WTC11 (cell line): ENCODE results near the gene CKM. TPM values are rescaled to one million over a fixed set of nuclear protein-coding genes. Genes with fewer than 3 reads are reported as not detected.

Source experiments
- ATAC-seq: fragments of 200-7000 bp; cut with Tn5 transposase; 2 replicates; pipeline ENCODE4 v1.10.0; 2021; ENCODE audit warnings: mild to moderate bottlenecking, moderate library complexity
- CTCF ChIA-PET: fragments of 300-600 bp; sonication (Branson Sonifier 250); formaldehyde crosslinking; loops from one replicate; lab custom pipeline; 2021; ENCODE audit warnings: antibody characterized with exemption; lab: Charles Lee
- POLR2A ChIA-PET: fragments of 350-600 bp; sonication (Branson Sonifier 250); formaldehyde crosslinking; loops from one replicate; lab custom pipeline; 2021; ENCODE audit warnings: antibody characterized with exemption; lab: Charles Lee
- DNase-seq: peaks from one replicate; pipeline ENCODE4 v3.0.0; 2021; ENCODE audit warnings: low spot score
- H3K27ac Mint-ChIP-seq: 2 replicates; pipeline ENCODE4 v1.8.0; 2021; ENCODE audit warnings: mixed read lengths
- H3K27me3 Mint-ChIP-seq: 2 replicates; pipeline ENCODE4 v1.8.0; 2021; ENCODE audit warnings: low read depth, mild to moderate bottlenecking, moderate library complexity, mixed read lengths
- H3K36me3 Mint-ChIP-seq: 2 replicates; pipeline ENCODE4 v1.8.0; 2021; ENCODE audit warnings: mixed read lengths
- H3K4me1 Mint-ChIP-seq: 2 replicates; pipeline ENCODE4 v1.8.0; 2022; ENCODE audit warnings: mixed read lengths
- H3K4me3 Mint-ChIP-seq: 2 replicates; pipeline ENCODE4 v1.8.0; 2021; ENCODE audit warnings: mild to moderate bottlenecking, moderate library complexity, mixed read lengths
- H3K9me3 Mint-ChIP-seq: 2 replicates; pipeline ENCODE4 v1.8.0; 2021; ENCODE audit warnings: mixed read lengths
- AR ChIP-seq: fragments of 250-450 bp; sonication (Bioruptor Pico); IDR thresholded peaks from 2 replicates; pipeline ENCODE4 v1.9.0; 2021; ENCODE audit warnings: mild to moderate bottlenecking
- ATF3 ChIP-seq: sonication (generic); formaldehyde crosslinking; conservative IDR thresholded peaks from 2 replicates; pipeline ENCODE4 v1.8.1; 2022; ENCODE audit warnings: mild to moderate bottlenecking, missing genetic modification reagents
- CTCF ChIP-seq: fragments of 200-600 bp; IDR thresholded peaks from 2 replicates; pipeline ENCODE4 v1.8.0; 2022; ENCODE audit warnings: antibody characterized with exemption
- E2F4 ChIP-seq: sonication (generic); formaldehyde crosslinking; IDR thresholded peaks from 2 replicates; pipeline ENCODE4 v1.8.1; 2022; ENCODE audit warnings: low read depth, mild to moderate bottlenecking, moderate library complexity, missing genetic modification reagents, borderline replicate concordance
- EMX1 ChIP-seq: fragments of 250-450 bp; sonication (Bioruptor Pico); IDR thresholded peaks from 2 replicates; pipeline ENCODE4 v1.8.0; 2021; ENCODE audit warnings: mild to moderate bottlenecking
- ERG ChIP-seq: fragments of 250-450 bp; sonication (Bioruptor Pico); IDR thresholded peaks from 2 replicates; pipeline ENCODE4 v1.8.0; 2021; ENCODE audit warnings: mild to moderate bottlenecking
- FOXJ3 ChIP-seq: sonication (generic); formaldehyde crosslinking; IDR thresholded peaks from 2 replicates; pipeline ENCODE4 v1.9.0; 2021; ENCODE audit warnings: missing genetic modification reagents, mild to moderate bottlenecking, borderline replicate concordance
- FOXP4 ChIP-seq: sonication (generic); formaldehyde crosslinking; IDR thresholded peaks from 2 replicates; pipeline ENCODE4 v1.8.0; 2022; ENCODE audit warnings: mild to moderate bottlenecking, missing genetic modification reagents
- HMGA2 ChIP-seq: fragments of 250-450 bp; sonication (Bioruptor Pico); IDR thresholded peaks from 2 replicates; pipeline ENCODE4 v1.4.0; 2021; ENCODE audit warnings: mild to moderate bottlenecking, moderate library complexity
- IRF2 ChIP-seq: sonication (generic); formaldehyde crosslinking; IDR thresholded peaks from 2 replicates; pipeline ENCODE4 v1.8.0; 2022; ENCODE audit warnings: low read depth, missing genetic modification reagents, borderline replicate concordance
- KAT7 ChIP-seq: sonication (generic); formaldehyde crosslinking; IDR thresholded peaks from 2 replicates; pipeline ENCODE4 v1.8.1; 2023; ENCODE audit warnings: missing genetic modification reagents, mild to moderate bottlenecking, borderline replicate concordance
- MAX ChIP-seq: sonication (generic); formaldehyde crosslinking; IDR thresholded peaks from 2 replicates; pipeline ENCODE4 v1.8.0; 2022; ENCODE audit warnings: mild to moderate bottlenecking, missing genetic modification reagents
- MLX ChIP-seq: sonication (generic); formaldehyde crosslinking; IDR thresholded peaks from 2 replicates; pipeline ENCODE4 v1.8.1; 2023; ENCODE audit warnings: mild to moderate bottlenecking, missing genetic modification reagents, moderate library complexity
- NFATC4 ChIP-seq: fragments of 250-450 bp; sonication (Bioruptor Pico); IDR thresholded peaks from 2 replicates; pipeline ENCODE4 v1.9.0; 2021; ENCODE audit warnings: mild to moderate bottlenecking
- NFYB ChIP-seq: sonication (generic); formaldehyde crosslinking; conservative IDR thresholded peaks from 2 replicates; pipeline ENCODE4 v1.8.0; 2022; ENCODE audit warnings: low read depth, missing genetic modification reagents
- NR2C2 ChIP-seq: sonication (generic); formaldehyde crosslinking; IDR thresholded peaks from 2 replicates; pipeline ENCODE4 v1.8.0; 2022; ENCODE audit warnings: mild to moderate bottlenecking, missing genetic modification reagents
- PREB ChIP-seq: sonication (generic); formaldehyde crosslinking; IDR thresholded peaks from 2 replicates; pipeline ENCODE4 v1.8.1; 2022; ENCODE audit warnings: mild to moderate bottlenecking, missing genetic modification reagents, moderate library complexity, borderline replicate concordance
- RELA ChIP-seq: sonication (generic); formaldehyde crosslinking; IDR thresholded peaks from 2 replicates; pipeline ENCODE4 v1.8.1; 2022; ENCODE audit warnings: missing genetic modification reagents, mild to moderate bottlenecking, borderline replicate concordance
- TCF7 ChIP-seq: sonication (generic); formaldehyde crosslinking; IDR thresholded peaks from 2 replicates; pipeline ENCODE4 v1.8.0; 2022; ENCODE audit warnings: mild to moderate bottlenecking, low read depth, missing genetic modification reagents, moderate library complexity
- TP53 ChIP-seq: sonication (generic); formaldehyde crosslinking; IDR thresholded peaks from 2 replicates; pipeline ENCODE4 v1.8.1; 2023; ENCODE audit warnings: mild to moderate bottlenecking, missing genetic modification reagents
- ZNF121 ChIP-seq: sonication (generic); formaldehyde crosslinking; IDR thresholded peaks from 2 replicates; pipeline ENCODE4 v1.8.0; 2023; ENCODE audit warnings: missing genetic modification reagents
- ZNF263 ChIP-seq: sonication (generic); formaldehyde crosslinking; IDR thresholded peaks from 2 replicates; pipeline ENCODE4 v1.8.1; 2022; ENCODE audit warnings: low read depth, mild to moderate bottlenecking, moderate library complexity, missing genetic modification reagents
- ZNF396 ChIP-seq: fragments of 250-450 bp; sonication (Bioruptor Pico); IDR thresholded peaks from 2 replicates; pipeline ENCODE4 v1.8.0; 2021; ENCODE audit warnings: mild to moderate bottlenecking, moderate library complexity, borderline replicate concordance
- total RNA-seq: library from RNA; stranded (reverse); gene quantifications from 3 replicates; pipeline ENCODE4 v1.2.3, GENCODE V29; 2021

CKM gene
- total RNA-seq, 1 experiment from 2014 or later = not detected

- TF ChIP-seq EMX1 (no peak), CTCF (no peak), FOXJ3 (CRISPR knock-in tag) (no peak), TCF7 (CRISPR knock-in tag) (no peak), ZNF263 (CRISPR knock-in tag) (no peak), ATF3 (CRISPR knock-in tag) (no peak), TP53 (CRISPR knock-in tag) (no peak), HMGA2 (no peak), ERG (CRISPR knock-in tag) (no peak), MLX (CRISPR knock-in tag) (no peak), RELA (CRISPR knock-in tag) (no peak)
- Mint-ChIP-seq H3K36me3 (peaks cover 11% of the 10 kb centered on the region), H3K27ac (no peak overlapping the region), H3K27me3 (no peaks in the 10 kb centered on the region), H3K4me3 (no peak overlapping the region), H3K4me1 (no peaks in the 10 kb centered on the region), H3K9me3 (peaks cover 5% of the 10 kb centered on the region)
- ATAC-seq = no peak
- no peak for DNase-seq
- ChIA-PET CTCF (interaction anchor here (1.1 kb wide), 1 partner anchor 62 kb away, joined by 4 read pairs; no protein-coding TSS in a partner anchor), POLR2A (no interaction called here)
Observed at GRCh38 chr19:45262570-45262969, 60.1 kb downstream of the CKM start.

- Mint-ChIP-seq H3K4me3 (no peak overlapping the region), H3K4me1 (0 out of 2 replicates have a peak, but pooled peaks cover under 1% of the 10 kb centered on the region), H3K27me3 (no peaks in the 10 kb centered on the region), H3K9me3 (peaks cover 5% of the 10 kb centered on the region), H3K27ac (no peak overlapping the region), H3K36me3 (peaks cover 9% of the 10 kb centered on the region)
- DNase-seq = no peak
- no peak for TF ChIP-seq RELA (CRISPR knock-in tag)
- no peak for TF ChIP-seq E2F4 (CRISPR knock-in tag)
- no peak for TF ChIP-seq IRF2 (CRISPR knock-in tag)
- TF ChIP-seq NR2C2 = no peak
- no peak for TF ChIP-seq KAT7
- TF ChIP-seq ZNF121 (CRISPR knock-in tag) = no peak
- no peak for TF ChIP-seq MAX (CRISPR knock-in tag)
- TF ChIP-seq PREB (CRISPR knock-in tag) = no peak
- TF ChIP-seq NFATC4 (CRISPR knock-in tag) = no peak
- TF ChIP-seq FOXP4 (CRISPR knock-in tag) = no peak
- TF ChIP-seq NFYB = no peak
- no peak for TF ChIP-seq ZNF396 (CRISPR knock-in tag)
- no peak for TF ChIP-seq AR (CRISPR knock-in tag)
- ChIA-PET POLR2A (no interaction called here), CTCF (interaction anchor here (0.9 to 1.7 kb wide), 2 partner anchors 11 to 199 kb away, joined by 3 read pairs; no protein-coding TSS in a partner anchor)
- no peak for ATAC-seq
Observed at GRCh38 chr19:45258862-45259261, 63.8 kb downstream of the CKM start.
